Measurements from ENCODE around the gene GFRA1. TPM values are rescaled to one million over a fixed set of nuclear protein-coding genes. Genes with fewer than 3 reads are reported as not detected.

GFRA1 gene
- total RNA-seq, 4 donors from 2014 or later = 1.8 to 21.4 (median 12.1) TPM

- DNase-seq = no peak
- TF ChIP-seq POLR2A (IDR thresholded peaks at IDR 0.05) (no peak), CTCF (IDR thresholded peaks at IDR 0.05) (no peak)
- Histone ChIP-seq H3K27ac (no peak overlapping the region), H3K9me3 (no peaks in the 10 kb centered on the region), H3K4me1 (no peaks in the 10 kb centered on the region), H3K4me3 (no peak overlapping the region), H3K27me3 (no peaks in the 10 kb centered on the region), H3K36me3 (no peaks in the 10 kb centered on the region)
These were observed 201.4 kb downstream of the GFRA1 start for GRCh38 chr10:116071453-116072148.

GRCh38 chr10:116070743-116071320 lies 202.2 kb downstream of the GFRA1 start:
- H3K4me3 ChIP-seq = no peak overlapping the region
- no peak overlapping the region for H3K27ac ChIP-seq
- no peaks in the 10 kb centered on the region for H3K27me3 ChIP-seq
- H3K36me3 ChIP-seq = no peaks in the 10 kb centered on the region
- TF ChIP-seq CTCF (IDR thresholded peaks at IDR 0.05) (no peak), POLR2A (IDR thresholded peaks at IDR 0.05) (no peak)
- no peaks in the 10 kb centered on the region for H3K9me3 ChIP-seq
- DNase-seq = no peak
- H3K4me1 ChIP-seq = no peaks in the 10 kb centered on the region

- no peaks in the 10 kb centered on the region for H3K9me3 ChIP-seq
- DNase-seq = no peak
- no peaks in the 10 kb centered on the region for H3K36me3 ChIP-seq
- H3K4me1 ChIP-seq = no peaks in the 10 kb centered on the region
- H3K27ac ChIP-seq = no peak overlapping the region
- no peak for TF ChIP-seq CTCF (IDR thresholded peaks at IDR 0.05)
- TF ChIP-seq POLR2A (IDR thresholded peaks at IDR 0.05) = no peak
- H3K27me3 ChIP-seq = no peaks in the 10 kb centered on the region
- no peak overlapping the region for H3K4me3 ChIP-seq
These were observed 203.2 kb downstream of the GFRA1 start for GRCh38 chr10:116069856-116070255.

- no peak for DNase-seq
- H3K4me3 ChIP-seq = no peak overlapping the region
- no peaks in the 10 kb centered on the region for H3K27me3 ChIP-seq
- H3K4me1 ChIP-seq = no peaks in the 10 kb centered on the region
- no peak overlapping the region for H3K27ac ChIP-seq
- H3K9me3 ChIP-seq = no peaks in the 10 kb centered on the region
- TF ChIP-seq CTCF (IDR thresholded peaks at IDR 0.05) (no peak), POLR2A (IDR thresholded peaks at IDR 0.05) (no peak)
- H3K36me3 ChIP-seq = no peaks in the 10 kb centered on the region
These were observed 205.2 kb downstream of the GFRA1 start for GRCh38 chr10:116067825-116068224.

GRCh38 chr10:116063107-116063506 lies 209.9 kb downstream of the GFRA1 start:
- H3K4me3 ChIP-seq = no peak overlapping the region
- no peak for DNase-seq
- H3K4me1 ChIP-seq = no peaks in the 10 kb centered on the region
- no peak for TF ChIP-seq POLR2A (IDR thresholded peaks at IDR 0.05)
- TF ChIP-seq CTCF (IDR thresholded peaks at IDR 0.05) = no peak
- no peaks in the 10 kb centered on the region for H3K9me3 ChIP-seq
- no peak overlapping the region for H3K27ac ChIP-seq
- no peaks in the 10 kb centered on the region for H3K27me3 ChIP-seq
- H3K36me3 ChIP-seq = no peaks in the 10 kb centered on the region

All from Peyer's patch (tissue), 4 donors.